Left lung (tissue), 10 donors: ENCODE results near the gene AKAP11. TPM values are rescaled to one million over a fixed set of nuclear protein-coding genes. Genes with fewer than 3 reads are reported as not detected.

Experiments
- ATAC-seq: fragments of 200-7000 bp; cut with Tn5 transposase; one replicate; pipeline ENCODE4 v1.9.1; 2020; ENCODE audit warnings: moderate library complexity
- DNase-seq, 4 donors: peaks; one replicate each; pipeline ENCODE4 v3.0.0-alpha.2; 2013 to 2020
- H3K27ac ChIP-seq, 2 donors: fragments of 200-600 bp; sonication (generic) in 1 of 2; one replicate each; pipeline versions ENCODE4 v1.5.0 to v1.8.0; 2020 to 2021
- H3K27me3 ChIP-seq, 2 donors: fragments of 200-600 bp; sonication (generic) in 1 of 2; one replicate each; pipeline versions ENCODE4 v1.5.0 to v1.8.0; 2020 to 2021
- H3K36me3 ChIP-seq, 2 donors: fragments of 200-600 bp; sonication (generic) in 1 of 2; one replicate each; pipeline versions ENCODE4 v1.5.0 to v1.8.0; 2020 to 2021
- H3K4me1 ChIP-seq, 2 donors: fragments of 200-600 bp; one replicate each; pipeline ENCODE4 v1.8.0; 2021
- H3K4me3 ChIP-seq, 2 donors: fragments of 200-600 bp; sonication (generic) in 1 of 2; one replicate each; pipeline versions ENCODE4 v1.5.0 to v1.8.0; 2020 to 2021; ENCODE audit warnings: mild to moderate bottlenecking in 1 of 2
- H3K9me3 ChIP-seq, 2 donors: fragments of 200-600 bp; sonication (generic) in 1 of 2; one replicate each; pipeline versions ENCODE4 v1.5.0 to v1.8.0; 2020 to 2021
- CTCF ChIP-seq, 2 donors: fragments of 200-600 bp; sonication (generic) in 1 of 2; IDR thresholded peaks; one replicate each; pipeline versions ENCODE4 v1.5.0 to v1.8.0; 2021; ENCODE audit warnings: antibody characterized with exemption in 2 of 2
- intact Hi-C, 2 donors: fragments of 100-400 bp; cut with DNase I; formaldehyde crosslinking; loops; one replicate each; pipeline versions ENCODE4 v1.11.2 to v1.14.2; 2022
- polyA plus RNA-seq, 6 donors: library from polyadenylated mRNA; unstranded; fragments of 120-200 nt; gene quantifications; one replicate each; pipeline ENCODE4 v1.2.1, GENCODE V29; 2013; ENCODE audit not compliant: insufficient read length in 6 of 6
- total RNA-seq, 2 donors: library from RNA; stranded (reverse); fragmentation: NEBNext Ultra II Directional; extraction: Animal tissue kit (Norgen Biotek cat#: 25700); gene quantifications; one replicate each; pipeline ENCODE4 v1.2.1, GENCODE V29; 2021
- donor health status: DM: no; HTN: yes; CAD: no.
- donor health status: DM: no; HTN: no; CAD: no.

Gene AKAP11
- total and polyA plus RNA-seq, 8 donors, result 30.3 to 47.1 (median 41.9) TPM

GRCh38 chr13:42246541-42246940 is 25.4 kb upstream of the AKAP11 start:
- DNase-seq, result no peak
- no peak overlapping the region for H3K4me3 ChIP-seq
- intact Hi-C loops, result no loop called here
- H3K36me3 ChIP-seq, result no peaks in the 10 kb centered on the region
- ATAC-seq, result no peak
- H3K27me3 ChIP-seq, result no peaks in the 10 kb centered on the region
- no peaks in the 10 kb centered on the region for H3K9me3 ChIP-seq
- no peak overlapping the region for H3K27ac ChIP-seq
- no peak for TF ChIP-seq CTCF (IDR thresholded peaks at IDR 0.05)
- H3K4me1 ChIP-seq, result no peaks in the 10 kb centered on the region

GRCh38 chr13:42247883-42248282 is 24.1 kb upstream of the AKAP11 start:
- Histone ChIP-seq H3K4me1 (no peaks in the 10 kb centered on the region), H3K9me3 (no peaks in the 10 kb centered on the region), H3K36me3 (no peaks in the 10 kb centered on the region), H3K27ac (no peak overlapping the region), H3K27me3 (no peaks in the 10 kb centered on the region), H3K4me3 (no peak overlapping the region)
- ATAC-seq (no peak), DNase-seq (no peak)
- intact Hi-C loops, result no loop called here
- TF ChIP-seq CTCF (IDR thresholded peaks at IDR 0.05), result no peak

- H3K27me3 ChIP-seq, result no peaks in the 10 kb centered on the region
- no peaks in the 10 kb centered on the region for H3K36me3 ChIP-seq
- H3K9me3 ChIP-seq, result no peaks in the 10 kb centered on the region
- H3K4me3 ChIP-seq, result no peak overlapping the region
- ATAC-seq (no peak), DNase-seq (no peak)
- intact Hi-C loops, result no loop called here
- H3K4me1 ChIP-seq, result no peaks in the 10 kb centered on the region
- no peak for TF ChIP-seq CTCF (IDR thresholded peaks at IDR 0.05)
- no peak overlapping the region for H3K27ac ChIP-seq
Observed at GRCh38 chr13:42255886-42256285, 16.1 kb upstream of the AKAP11 start.

GRCh38 chr13:42258747-42259146 is 13.2 kb upstream of the AKAP11 start:
- DNase-seq (no peak), ATAC-seq (no peak)
- intact Hi-C loops, result no loop called here
- Histone ChIP-seq H3K27ac (no peak overlapping the region), H3K27me3 (no peaks in the 10 kb centered on the region), H3K4me1 (no peaks in the 10 kb centered on the region), H3K4me3 (no peak overlapping the region), H3K9me3 (no peaks in the 10 kb centered on the region), H3K36me3 (no peaks in the 10 kb centered on the region)
- TF ChIP-seq CTCF (IDR thresholded peaks at IDR 0.05), result no peak

GRCh38 chr13:42259515-42259914 is 12.4 kb upstream of the AKAP11 start:
- H3K9me3 ChIP-seq, result no peaks in the 10 kb centered on the region
- H3K4me1 ChIP-seq, result no peaks in the 10 kb centered on the region
- no peak overlapping the region for H3K27ac ChIP-seq
- H3K36me3 ChIP-seq, result no peaks in the 10 kb centered on the region
- no peak for ATAC-seq
- H3K4me3 ChIP-seq, result no peak overlapping the region
- DNase-seq, result no peak
- no peak for TF ChIP-seq CTCF (IDR thresholded peaks at IDR 0.05)
- H3K27me3 ChIP-seq, result no peaks in the 10 kb centered on the region
- intact Hi-C loops, result no loop called here
